HCT116 (cell line): Measurements from ENCODE around the gene GEMIN5. TPM values are rescaled to one million over a fixed set of nuclear protein-coding genes. Genes with fewer than 3 reads are reported as not detected.

Source experiments
- ATAC-seq: fragments of 200-7000 bp; cut with Tn5 transposase; 2 replicates; pipeline ENCODE4 v1.9.1; 2020; ENCODE audit warnings: mild to moderate bottlenecking, moderate library complexity
- BruUV-seq: library from RNA; stranded (reverse); fragments of 400-500 nt; replicated peaks from 2 replicates; lab custom pipeline; 2021; lab: Mats Ljungman, UMichigan
- CTCF ChIA-PET: fragments of 300-600 bp; sonication (Branson Sonifier 250); formaldehyde crosslinking; loops from one replicate; lab custom pipeline; 2021; ENCODE audit warnings: antibody characterized with exemption; lab: Charles Lee
- POLR2A ChIA-PET: fragments of 300-600, 350-600 bp; sonication (Branson Sonifier 250); formaldehyde crosslinking; loops from one replicate; lab custom pipeline; 2021; ENCODE audit warnings: antibody characterized with exemption; lab: Charles Lee
- RAD21 ChIA-PET, 2 experiments: fragments of 300-600 bp; sonication (Branson Sonifier 250); formaldehyde crosslinking; loops; one replicate each; lab custom pipeline; 2023; ENCODE audit warnings: low total read pairs in 2 of 2; ENCODE audit not compliant: uncharacterized antibody in 2 of 2, unreplicated experiment in 2 of 2, low non-redundant PET in 1 of 2; lab: Charles Lee
- DNase-seq: peaks from one replicate; pipeline ENCODE4 v3.0.0-alpha.2; 2010; ENCODE audit warnings: low read depth, low spot score
- H2AFZ ChIP-seq: fragments of 200-600 bp; shearing (Covaris generic), sonication (generic); 2 replicates; pipeline ENCODE4 v1.6.1; 2017; ENCODE audit warnings: low read depth, mixed run types, mixed read lengths, antibody characterized with exemption, low read length; ENCODE audit not compliant: poor library complexity, severe bottlenecking
- H3K27ac ChIP-seq: 2 replicates; pipeline ENCODE4 v1.5.1; 2012; ENCODE audit warnings: low read depth, low read length
- H3K27me3 ChIP-seq: fragments of 200-600 bp; sonication (generic); 2 replicates; pipeline ENCODE4 v1.6.1; 2016; ENCODE audit warnings: mixed run types, low read length, mixed read lengths; ENCODE audit not compliant: insufficient read depth
- H3K36me3 ChIP-seq, 2 experiments: fragments of 200-500 bp in 1 of 2; fragments of 200-600 bp in 1 of 2; sonication (Bioruptor generic) in 1 of 2; sonication (generic) in 1 of 2; 2 replicates each; pipeline versions ENCODE4 v1.5.1 to v1.6.1; 2014 to 2016; ENCODE audit warnings: low read length in 2 of 2, inconsistent platforms in 1 of 2, mixed read lengths in 1 of 2, mixed run types in 1 of 2; ENCODE audit not compliant: insufficient read depth in 2 of 2, control insufficient read depth in 1 of 2
- H3K4me1 ChIP-seq, 2 experiments: fragments of 200-600 bp in 1 of 2; sonication (generic) in 1 of 2; 2 replicates each; pipeline versions ENCODE4 v1.5.1 to v1.6.1; 2012 to 2017; ENCODE audit warnings: low read length in 2 of 2, inconsistent platforms in 1 of 2, mild to moderate bottlenecking in 1 of 2, mixed read lengths in 1 of 2, mixed run types in 1 of 2, moderate library complexity in 1 of 2; ENCODE audit not compliant: insufficient read depth in 2 of 2, control insufficient read depth in 1 of 2
- H3K4me2 ChIP-seq: fragments of 200-600 bp; sonication (generic); 2 replicates; pipeline ENCODE4 v1.6.1; 2017; ENCODE audit warnings: mixed run types, low read length, mixed read lengths
- H3K4me3 ChIP-seq, 2 experiments: fragments of 200-600 bp in 1 of 2; sonication (generic) in 1 of 2; replicated peaks in 1 of 2; 2 replicates each; pipeline ENCODE4 v1.5.1; 2011 to 2016; ENCODE audit warnings: low read length in 2 of 2, control low read depth in 1 of 2, low read depth in 1 of 2, mild to moderate bottlenecking in 1 of 2, mixed read lengths in 1 of 2, mixed run types in 1 of 2
- H3K79me2 ChIP-seq: fragments of 200-600 bp; sonication (generic); 2 replicates; pipeline ENCODE4 v1.6.1; 2017; ENCODE audit warnings: mild to moderate bottlenecking, mixed run types, low read length, moderate library complexity, mixed read lengths; ENCODE audit not compliant: insufficient read depth
- H3K9ac ChIP-seq: fragments of 200-600 bp; sonication (generic); 2 replicates; pipeline ENCODE4 v1.6.1; 2016; ENCODE audit warnings: low read length, mixed read lengths
- H3K9me2 ChIP-seq: fragments of 200-600 bp; sonication (generic), shearing (Covaris generic); 2 replicates; pipeline ENCODE4 v1.6.1; 2017; ENCODE audit warnings: mixed run types, mild to moderate bottlenecking, moderate library complexity; ENCODE audit not compliant: insufficient read depth
- H3K9me3 ChIP-seq, 2 experiments: fragments of 200-500 bp in 1 of 2; fragments of 200-600 bp in 1 of 2; sonication (Bioruptor generic) in 1 of 2; sonication (generic) in 1 of 2; 2 replicates each; pipeline ENCODE4 v1.6.1; 2014 to 2017; ENCODE audit warnings: low read length in 2 of 2, mixed read lengths in 2 of 2, inconsistent platforms in 1 of 2, low read depth in 1 of 2, mild to moderate bottlenecking in 1 of 2, mixed run types in 1 of 2, moderate library complexity in 1 of 2; ENCODE audit not compliant: control insufficient read depth in 1 of 2, insufficient read depth in 1 of 2
- H4K20me1 ChIP-seq: fragments of 200-600 bp; sonication (generic), shearing (Covaris generic); 2 replicates; pipeline ENCODE4 v1.6.1; 2017; ENCODE audit warnings: mixed run types, mild to moderate bottlenecking, moderate library complexity; ENCODE audit not compliant: insufficient read depth
- ATF3 ChIP-seq: IDR thresholded peaks from 2 replicates; pipeline ENCODE4 v1.6.1; 2012
- CBX3 ChIP-seq: IDR thresholded peaks from 2 replicates; pipeline ENCODE4 v1.6.1; 2012; ENCODE audit warnings: low read depth
- CEBPB ChIP-seq: IDR thresholded peaks from 2 replicates; pipeline ENCODE4 v1.6.1; 2012; ENCODE audit warnings: low read depth
- CTCF ChIP-seq, 3 experiments: fragments of 200-600 bp in 1 of 3; sonication (generic) in 1 of 3; IDR thresholded peaks in 2 of 3; conservative IDR thresholded peaks in 1 of 3; 2 replicates each; pipeline ENCODE4 v1.5.1; 2012 to 2017; ENCODE audit warnings: low read depth in 2 of 3, low read length in 2 of 3, antibody characterized with exemption in 1 of 3, borderline replicate concordance in 1 of 3, control low read depth in 1 of 3, mild to moderate bottlenecking in 1 of 3, mixed read lengths in 1 of 3, mixed run types in 1 of 3, moderate library complexity in 1 of 3; ENCODE audit not compliant: insufficient read depth in 1 of 3
- EGR1 ChIP-seq: IDR thresholded peaks from 2 replicates; pipeline ENCODE4 v1.6.1; 2012; ENCODE audit warnings: low read depth
- EZH2phosphoT487 ChIP-seq: fragments of 200-600 bp; IDR thresholded peaks from 2 replicates; pipeline ENCODE4 v1.6.1; 2018; ENCODE audit warnings: antibody characterized with exemption, borderline replicate concordance
- FOSL1 ChIP-seq: IDR thresholded peaks from 2 replicates; pipeline ENCODE4 v1.6.1; 2012; ENCODE audit warnings: low read depth
- JUND ChIP-seq: IDR thresholded peaks from 2 replicates; pipeline ENCODE4 v1.6.1; 2012
- MAX ChIP-seq: IDR thresholded peaks from 2 replicates; pipeline ENCODE4 v1.6.1; 2012
- POLR2A ChIP-seq: IDR thresholded peaks from 2 replicates; pipeline ENCODE4 v1.7.0; 2011; ENCODE audit warnings: borderline replicate concordance; ENCODE audit not compliant: insufficient read depth, insufficient read length; ENCODE audit errors: extremely low read depth
- POLR2AphosphoS5 ChIP-seq: IDR thresholded peaks from 2 replicates; pipeline ENCODE4 v1.6.1; 2011; ENCODE audit warnings: mild to moderate bottlenecking, low read depth, low read length, moderate library complexity
- RAD21 ChIP-seq: IDR thresholded peaks from 2 replicates; pipeline ENCODE4 v1.6.1; 2012; ENCODE audit warnings: low read depth, mild to moderate bottlenecking
- SIN3A ChIP-seq: IDR thresholded peaks from 2 replicates; pipeline ENCODE4 v1.6.1; 2012; ENCODE audit warnings: low read depth
- SP1 ChIP-seq: IDR thresholded peaks from 2 replicates; pipeline ENCODE4 v1.6.1; 2012; ENCODE audit warnings: low read depth
- SRF ChIP-seq: IDR thresholded peaks from 2 replicates; pipeline ENCODE4 v1.6.1; 2012; ENCODE audit warnings: low read depth
- TCF7L2 ChIP-seq: IDR thresholded peaks from 2 replicates; pipeline ENCODE4 v1.7.0; 2011; ENCODE audit warnings: borderline replicate concordance, inconsistent platforms; ENCODE audit not compliant: insufficient read depth, insufficient read length; ENCODE audit errors: extremely low read depth
- YY1 ChIP-seq: IDR thresholded peaks from 2 replicates; pipeline ENCODE4 v1.6.1; 2011; ENCODE audit warnings: low read length, low read depth, moderate library complexity, mild to moderate bottlenecking; ENCODE audit not compliant: insufficient replicate concordance; ENCODE audit errors: extremely low read depth
- ZBTB33 ChIP-seq: IDR thresholded peaks from 2 replicates; pipeline ENCODE4 v1.6.1; 2011; ENCODE audit warnings: mild to moderate bottlenecking, low read length, moderate library complexity; ENCODE audit not compliant: insufficient replicate concordance; ENCODE audit errors: extremely low read depth
- ZFX ChIP-seq: fragments of 450-650 bp; IDR thresholded peaks from 2 replicates; pipeline ENCODE4 v1.6.1; 2017
- ZNF274 ChIP-seq: fragments of 200-500 bp; sonication (Bioruptor generic); IDR thresholded peaks from 2 replicates; pipeline ENCODE4 v1.6.1; 2014; ENCODE audit warnings: mild to moderate bottlenecking, low read depth, low read length, inconsistent platforms
- intact Hi-C: fragments of 100-400 bp; cut with micrococcal nuclease; formaldehyde crosslinking; loops from 2 replicates; pipeline ENCODE4 v1.10.0; 2022
- total RNA-seq: library from RNA; stranded (reverse); gene quantifications from one replicate; pipeline ENCODE4 v1.2.1, GENCODE V29; 2021; ENCODE audit not compliant: unreplicated experiment

Gene GEMIN5
- total RNA-seq, 1 experiment from 2014 or later: 35.9 TPM

GRCh38 chr5:154923441-154924430 is 14.3 kb downstream of the GEMIN5 start:
- no peak overlapping the region for H2AFZ ChIP-seq
- no peak for DNase-seq
- H3K4me3 ChIP-seq: no peak overlapping the region
- no peak for ATAC-seq
- no peaks in the 10 kb centered on the region for H3K9me2 ChIP-seq
- H3K36me3 ChIP-seq: peaks cover 49 to 58% of the 10 kb centered on the region in 2 experiments
- no peaks in the 10 kb centered on the region for H3K27me3 ChIP-seq
- no peaks in the 10 kb centered on the region; the same call in 1 of the 2 replicates for H3K79me2 ChIP-seq
- no peak overlapping the region for H3K9ac ChIP-seq
- ChIA-PET RAD21 (no interaction called here), CTCF (no interaction called here), POLR2A (no interaction called here)
- intact Hi-C loops: no loop called here
- TF ChIP-seq ZBTB33 (no peak), CEBPB (no peak), MAX (no peak), JUND (no peak), ATF3 (no peak), CBX3 (no peak), POLR2AphosphoS5 (no peak), POLR2A (no peak), TCF7L2 (no peak), EZH2phosphoT487 (no peak), EGR1 (no peak), ZNF274 (no peak), ZFX (no peak), FOSL1 (no peak), SRF (no peak), RAD21 (no peak), YY1 (no peak), SIN3A (no peak), CTCF (IDR thresholded peaks at IDR 0.05 in 2 of 3, conservative IDR thresholded peaks at IDR 0.05 in 1 of 3; ENCODE audit: borderline replicate concordance in 1 of 3, insufficient read depth in 1 of 3, low read depth in 2 of 3, low read length in 2 of 3) (no peak), SP1 (no peak)
- no peaks in the 10 kb centered on the region for H3K9me3 ChIP-seq
- H3K4me2 ChIP-seq: no peak overlapping the region
- no peak overlapping the region for H3K27ac ChIP-seq
- H3K4me1 ChIP-seq: no peaks in the 10 kb centered on the region
- no TSS peak for BruUV-seq
- no peaks in the 10 kb centered on the region for H4K20me1 ChIP-seq
